ENCODE results near the gene PDZD7.

DNA sequence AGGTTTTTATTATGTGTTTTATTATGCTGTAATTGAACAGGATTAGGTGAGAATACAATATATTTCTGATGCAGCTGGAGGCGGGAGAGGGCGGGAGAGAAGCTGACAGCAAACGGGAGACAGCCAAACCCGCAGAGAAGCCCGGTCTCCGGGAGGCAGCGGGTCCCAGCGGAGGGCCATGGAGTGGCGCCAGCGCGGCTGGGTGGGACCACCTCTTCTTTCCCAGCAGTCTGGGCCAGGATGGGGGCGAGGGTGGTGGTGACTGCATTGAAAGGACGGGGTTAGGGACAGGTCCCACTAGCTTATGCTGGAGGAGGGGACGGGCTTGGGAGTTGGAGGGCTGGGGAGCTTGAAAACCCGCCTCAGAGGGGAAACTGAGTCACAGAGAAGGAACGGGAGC, 16.3 kb upstream of the PDZD7 start:
- TF ChIP-seq, protein P1, sequence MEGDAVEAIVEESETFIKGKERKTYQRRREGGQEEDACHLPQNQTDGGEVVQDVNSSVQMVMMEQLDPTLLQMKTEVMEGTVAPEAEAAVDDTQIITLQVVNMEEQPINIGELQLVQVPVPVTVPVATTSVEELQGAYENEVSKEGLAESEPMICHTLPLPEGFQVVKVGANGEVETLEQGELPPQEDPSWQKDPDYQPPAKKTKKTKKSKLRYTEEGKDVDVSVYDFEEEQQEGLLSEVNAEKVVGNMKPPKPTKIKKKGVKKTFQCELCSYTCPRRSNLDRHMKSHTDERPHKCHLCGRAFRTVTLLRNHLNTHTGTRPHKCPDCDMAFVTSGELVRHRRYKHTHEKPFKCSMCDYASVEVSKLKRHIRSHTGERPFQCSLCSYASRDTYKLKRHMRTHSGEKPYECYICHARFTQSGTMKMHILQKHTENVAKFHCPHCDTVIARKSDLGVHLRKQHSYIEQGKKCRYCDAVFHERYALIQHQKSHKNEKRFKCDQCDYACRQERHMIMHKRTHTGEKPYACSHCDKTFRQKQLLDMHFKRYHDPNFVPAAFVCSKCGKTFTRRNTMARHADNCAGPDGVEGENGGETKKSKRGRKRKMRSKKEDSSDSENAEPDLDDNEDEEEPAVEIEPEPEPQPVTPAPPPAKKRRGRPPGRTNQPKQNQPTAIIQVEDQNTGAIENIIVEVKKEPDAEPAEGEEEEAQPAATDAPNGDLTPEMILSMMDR (IDR thresholded peaks at IDR 0.05; ENCODE audit: insufficient read depth, low read length) = no peak
- TF ChIP-seq POLR2AphosphoS5 (IDR thresholded peaks at IDR 0.05; ENCODE audit: low read depth) = no peak
- TF ChIP-seq, protein P2, sequence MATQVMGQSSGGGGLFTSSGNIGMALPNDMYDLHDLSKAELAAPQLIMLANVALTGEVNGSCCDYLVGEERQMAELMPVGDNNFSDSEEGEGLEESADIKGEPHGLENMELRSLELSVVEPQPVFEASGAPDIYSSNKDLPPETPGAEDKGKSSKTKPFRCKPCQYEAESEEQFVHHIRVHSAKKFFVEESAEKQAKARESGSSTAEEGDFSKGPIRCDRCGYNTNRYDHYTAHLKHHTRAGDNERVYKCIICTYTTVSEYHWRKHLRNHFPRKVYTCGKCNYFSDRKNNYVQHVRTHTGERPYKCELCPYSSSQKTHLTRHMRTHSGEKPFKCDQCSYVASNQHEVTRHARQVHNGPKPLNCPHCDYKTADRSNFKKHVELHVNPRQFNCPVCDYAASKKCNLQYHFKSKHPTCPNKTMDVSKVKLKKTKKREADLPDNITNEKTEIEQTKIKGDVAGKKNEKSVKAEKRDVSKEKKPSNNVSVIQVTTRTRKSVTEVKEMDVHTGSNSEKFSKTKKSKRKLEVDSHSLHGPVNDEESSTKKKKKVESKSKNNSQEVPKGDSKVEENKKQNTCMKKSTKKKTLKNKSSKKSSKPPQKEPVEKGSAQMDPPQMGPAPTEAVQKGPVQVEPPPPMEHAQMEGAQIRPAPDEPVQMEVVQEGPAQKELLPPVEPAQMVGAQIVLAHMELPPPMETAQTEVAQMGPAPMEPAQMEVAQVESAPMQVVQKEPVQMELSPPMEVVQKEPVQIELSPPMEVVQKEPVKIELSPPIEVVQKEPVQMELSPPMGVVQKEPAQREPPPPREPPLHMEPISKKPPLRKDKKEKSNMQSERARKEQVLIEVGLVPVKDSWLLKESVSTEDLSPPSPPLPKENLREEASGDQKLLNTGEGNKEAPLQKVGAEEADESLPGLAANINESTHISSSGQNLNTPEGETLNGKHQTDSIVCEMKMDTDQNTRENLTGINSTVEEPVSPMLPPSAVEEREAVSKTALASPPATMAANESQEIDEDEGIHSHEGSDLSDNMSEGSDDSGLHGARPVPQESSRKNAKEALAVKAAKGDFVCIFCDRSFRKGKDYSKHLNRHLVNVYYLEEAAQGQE (IDR thresholded peaks at IDR 0.05; ENCODE audit: insufficient replicate concordance, low read depth) = no peak
